Astrocyte (in vitro differentiated cells and primary cell): ENCODE data around the gene NOSTRIN. TPM values are rescaled to one million over a fixed set of nuclear protein-coding genes. Genes with fewer than 3 reads are reported as not detected.
"Not testable (repeated sequence)": the region's sequence is repeated elsewhere in the genome, so short reads cannot be mapped to it uniquely, and the experiment has no call there.

ENCODE experiments used
- DNase-seq: peaks from one replicate; pipeline ENCODE4 v3.0.0-alpha.2; 2010; ENCODE audit warnings: low read depth
- FAIRE-seq: peaks from 2 replicates; lab custom pipeline; 2011; peaks lifted over from hg19 to GRCh38; lab: Jason Lieb, UNC
- H2AFZ ChIP-seq: 2 replicates; pipeline ENCODE4 v1.6.0; 2012; ENCODE audit warnings: low read depth, low read length, inconsistent platforms
- H3K27ac ChIP-seq: 2 replicates; pipeline ENCODE4 v1.5.1; 2011; ENCODE audit warnings: low read depth, low read length, inconsistent platforms
- H3K27me3 ChIP-seq: 2 replicates; pipeline ENCODE4 v1.6.0; 2011; ENCODE audit warnings: low read length, inconsistent platforms; ENCODE audit not compliant: insufficient read depth
- H3K36me3 ChIP-seq: 2 replicates; pipeline ENCODE4 v1.5.1; 2011; ENCODE audit warnings: low read length, inconsistent platforms; ENCODE audit not compliant: insufficient read depth
- H3K4me1 ChIP-seq: 2 replicates; pipeline ENCODE4 v1.5.1; 2011; ENCODE audit warnings: low read length, inconsistent platforms; ENCODE audit not compliant: insufficient read depth
- H3K4me2 ChIP-seq: 2 replicates; pipeline ENCODE4 v1.6.0; 2012; ENCODE audit warnings: low read length, inconsistent platforms
- H3K4me3 ChIP-seq: 2 replicates; pipeline ENCODE4 v1.5.1; 2011; ENCODE audit warnings: low read depth, mild to moderate bottlenecking, low read length, inconsistent platforms; ENCODE audit not compliant: insufficient read depth
- H3K79me2 ChIP-seq: 2 replicates; pipeline ENCODE4 v1.6.0; 2012; ENCODE audit warnings: mild to moderate bottlenecking, low read length, inconsistent platforms; ENCODE audit not compliant: insufficient read depth
- H3K9ac ChIP-seq: 2 replicates; pipeline ENCODE4 v1.6.0; 2012; ENCODE audit warnings: mild to moderate bottlenecking, low read length, inconsistent platforms
- H3K9me3 ChIP-seq: 2 replicates; pipeline ENCODE4 v1.5.1; 2012; ENCODE audit warnings: low read depth, mild to moderate bottlenecking, low read length, inconsistent platforms; ENCODE audit not compliant: insufficient read depth
- H4K20me1 ChIP-seq: 2 replicates; pipeline ENCODE4 v1.6.0; 2012; ENCODE audit warnings: low read length, inconsistent platforms; ENCODE audit not compliant: insufficient read depth
- H3K27ac Mint-ChIP-seq: one replicate; pipeline ENCODE4 v1.8.0; 2021; ENCODE audit warnings: mild to moderate bottlenecking, mixed read lengths; ENCODE audit not compliant: unreplicated experiment
- H3K27me3 Mint-ChIP-seq: one replicate; pipeline ENCODE4 v1.8.0; 2021; ENCODE audit warnings: low read depth, mixed read lengths; ENCODE audit not compliant: unreplicated experiment
- H3K36me3 Mint-ChIP-seq: one replicate; pipeline ENCODE4 v1.8.0; 2021; ENCODE audit warnings: low read depth, mixed read lengths; ENCODE audit not compliant: unreplicated experiment
- H3K4me1 Mint-ChIP-seq: one replicate; pipeline ENCODE4 v1.8.0; 2021; ENCODE audit warnings: low read depth, mixed read lengths; ENCODE audit not compliant: unreplicated experiment
- H3K4me3 Mint-ChIP-seq: one replicate; pipeline ENCODE4 v1.8.0; 2021; ENCODE audit warnings: mild to moderate bottlenecking, moderate library complexity, mixed read lengths; ENCODE audit not compliant: unreplicated experiment
- H3K9me3 Mint-ChIP-seq: one replicate; pipeline ENCODE4 v1.8.0; 2021; ENCODE audit warnings: mild to moderate bottlenecking, mixed read lengths; ENCODE audit not compliant: unreplicated experiment
- CTCF ChIP-seq: IDR thresholded peaks from 2 replicates; pipeline ENCODE4 v1.5.1; 2011; ENCODE audit warnings: low read depth, mild to moderate bottlenecking, inconsistent platforms, low read length, moderate library complexity; ENCODE audit not compliant: insufficient read depth
- EZH2 ChIP-seq: IDR thresholded peaks from 2 replicates; pipeline ENCODE4 v1.6.1; 2012; ENCODE audit warnings: mild to moderate bottlenecking, low read length, inconsistent platforms; ENCODE audit not compliant: insufficient read depth
- total RNA-seq: library from RNA; stranded (reverse); gene quantifications from 2 replicates; pipeline ENCODE4 v1.2.1, GENCODE V29; 2021

NOSTRIN gene
- total RNA-seq, 1 donor from 2014 or later: not detected

GRCh38 chr2:168874368-168875054 lies 72.1 kb downstream of the NOSTRIN start:
- Mint-ChIP-seq H3K27ac (no peak overlapping the region), H3K9me3 (no peaks in the 10 kb centered on the region), H3K4me3 (no peak overlapping the region), H3K36me3 (no peaks in the 10 kb centered on the region), H3K4me1 (no peaks in the 10 kb centered on the region), H3K27me3 (no peaks in the 10 kb centered on the region)
- no peak overlapping the region for H2AFZ ChIP-seq
- H3K36me3 ChIP-seq: no peaks in the 10 kb centered on the region
- no peak overlapping the region for H3K27ac ChIP-seq
- H3K4me3 ChIP-seq: no peak overlapping the region
- FAIRE-seq (no peak), DNase-seq (no peak)
- no peaks in the 10 kb centered on the region for H3K4me1 ChIP-seq
- H3K9me3 ChIP-seq: no peaks in the 10 kb centered on the region
- TF ChIP-seq EZH2: no peak
- no peak for TF ChIP-seq CTCF
- H3K79me2 ChIP-seq: no peaks in the 10 kb centered on the region
- H3K27me3 ChIP-seq: no peaks in the 10 kb centered on the region
- no peak overlapping the region for H3K9ac ChIP-seq
- H3K4me2 ChIP-seq: no peak overlapping the region
- no peaks in the 10 kb centered on the region for H4K20me1 ChIP-seq

GRCh38 chr2:168882163-168882562 lies 79.7 kb downstream of the NOSTRIN start:
- not testable (repeated sequence) for H3K4me3 Mint-ChIP-seq, H2AFZ ChIP-seq, H3K4me1 ChIP-seq, FAIRE-seq, H3K4me1 Mint-ChIP-seq, H3K27ac ChIP-seq, H3K79me2 ChIP-seq, H3K9me3 ChIP-seq, DNase-seq, H3K9me3 Mint-ChIP-seq, H3K36me3 ChIP-seq, H3K4me2 ChIP-seq, H3K36me3 Mint-ChIP-seq, H4K20me1 ChIP-seq, H3K27me3 ChIP-seq, H3K4me3 ChIP-seq, H3K27me3 Mint-ChIP-seq, H3K9ac ChIP-seq, H3K27ac Mint-ChIP-seq

GRCh38 chr2:168884975-168885374 lies 82.5 kb downstream of the NOSTRIN start:
- Histone ChIP-seq H3K36me3 (peaks cover 3% of the 10 kb centered on the region), H3K9me3 (no peaks in the 10 kb centered on the region), H3K4me2 (peak overlapping the region; percentile 0), H3K4me1 (no peaks in the 10 kb centered on the region), H3K9ac (no peak overlapping the region), H3K27me3 (no peaks in the 10 kb centered on the region), H3K27ac (no peak overlapping the region), H2AFZ (no peak overlapping the region), H4K20me1 (no peaks in the 10 kb centered on the region), H3K79me2 (peaks cover 21% of the 10 kb centered on the region), H3K4me3 (no peak overlapping the region)
- Mint-ChIP-seq H3K36me3 (no peaks in the 10 kb centered on the region), H3K9me3 (no peaks in the 10 kb centered on the region), H3K4me1 (no peaks in the 10 kb centered on the region), H3K27ac (no peak overlapping the region), H3K4me3 (no peak overlapping the region), H3K27me3 (no peaks in the 10 kb centered on the region)
- TF ChIP-seq CTCF (no peak), EZH2 (no peak)
- DNase-seq: peak; percentile 40
- no peak for FAIRE-seq
